HS-27A (cell line): ENCODE measurements around the gene CT45A5.
"Not testable (repeated sequence)": the region's sequence is repeated elsewhere in the genome, so short reads cannot be mapped to it uniquely, and the experiment has no call there.

Experiments used
- DNase-seq: peaks from one replicate; pipeline ENCODE4 v3.0.0-alpha.2; 2012; ENCODE audit warnings: low read depth, missing footprints

Gene CT45A5, protein sequence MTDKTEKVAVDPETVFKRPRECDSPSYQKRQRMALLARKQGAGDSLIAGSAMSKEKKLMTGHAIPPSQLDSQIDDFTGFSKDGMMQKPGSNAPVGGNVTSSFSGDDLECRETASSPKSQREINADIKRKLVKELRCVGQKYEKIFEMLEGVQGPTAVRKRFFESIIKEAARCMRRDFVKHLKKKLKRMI

DNA sequence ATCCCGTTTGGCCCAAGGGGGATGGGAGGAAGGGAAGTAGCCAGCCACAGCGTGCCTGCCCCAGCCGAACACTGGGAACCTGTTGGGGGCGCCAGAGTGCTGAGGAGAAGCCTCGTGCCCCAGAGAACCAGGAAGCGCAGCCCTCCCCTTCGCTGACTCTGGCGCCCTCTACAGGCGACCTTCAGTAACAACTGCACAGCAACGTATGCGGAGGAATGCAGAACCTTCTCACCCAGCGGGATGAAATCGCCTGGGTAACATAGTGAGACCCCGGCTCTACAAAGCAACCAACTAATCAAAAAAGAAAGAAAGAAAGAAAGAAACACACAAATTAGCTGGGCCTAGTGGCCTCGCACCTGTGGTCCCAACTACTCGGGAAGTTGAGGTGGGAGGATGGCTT, at the start of gene CT45A5:
Gene CT45A5, minus strand, starts transcription at position 101 of the 400 bp plus-strand sequence. CDS start 3,774 bp downstream, outside the sequence.
- not testable (repeated sequence) for DNase-seq

DNA sequence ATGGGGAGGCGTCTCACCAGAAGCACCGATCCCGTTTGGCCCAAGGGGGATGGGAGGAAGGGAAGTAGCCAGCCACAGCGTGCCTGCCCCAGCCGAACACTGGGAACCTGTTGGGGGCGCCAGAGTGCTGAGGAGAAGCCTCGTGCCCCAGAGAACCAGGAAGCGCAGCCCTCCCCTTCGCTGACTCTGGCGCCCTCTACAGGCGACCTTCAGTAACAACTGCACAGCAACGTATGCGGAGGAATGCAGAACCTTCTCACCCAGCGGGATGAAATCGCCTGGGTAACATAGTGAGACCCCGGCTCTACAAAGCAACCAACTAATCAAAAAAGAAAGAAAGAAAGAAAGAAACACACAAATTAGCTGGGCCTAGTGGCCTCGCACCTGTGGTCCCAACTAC, 34.6 kb upstream of the CT45A5 start, which contains the start of gene CT45A2:
Gene CT45A2, minus strand, starts transcription at position 101 of the 400 bp plus-strand sequence. CDS start 3,747 bp downstream, outside the sequence.
- not testable (repeated sequence) for DNase-seq

DNA sequence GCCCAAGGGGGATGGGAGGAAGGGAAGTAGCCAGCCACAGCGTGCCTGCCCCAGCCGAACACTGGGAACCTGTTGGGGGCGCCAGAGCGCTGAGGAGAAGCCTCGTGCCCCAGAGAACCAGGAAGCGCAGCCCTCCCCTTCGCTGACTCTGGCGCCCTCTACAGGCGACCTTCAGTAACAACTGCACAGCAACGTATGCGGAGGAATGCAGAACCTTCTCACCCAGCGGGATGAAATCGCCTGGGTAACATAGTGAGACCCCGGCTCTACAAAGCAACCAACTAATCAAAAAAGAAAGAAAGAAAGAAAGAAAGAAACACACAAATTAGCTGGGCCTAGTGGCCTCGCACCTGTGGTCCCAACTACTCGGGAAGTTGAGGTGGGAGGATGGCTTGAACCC, 17.4 kb upstream of the CT45A5 start, which contains the start of gene CT45A6:
Gene CT45A6, minus strand, starts transcription at position 101 of the 400 bp plus-strand sequence. CDS start 3,794 bp downstream, outside the sequence.
- DNase-seq: not testable (repeated sequence)

DNA sequence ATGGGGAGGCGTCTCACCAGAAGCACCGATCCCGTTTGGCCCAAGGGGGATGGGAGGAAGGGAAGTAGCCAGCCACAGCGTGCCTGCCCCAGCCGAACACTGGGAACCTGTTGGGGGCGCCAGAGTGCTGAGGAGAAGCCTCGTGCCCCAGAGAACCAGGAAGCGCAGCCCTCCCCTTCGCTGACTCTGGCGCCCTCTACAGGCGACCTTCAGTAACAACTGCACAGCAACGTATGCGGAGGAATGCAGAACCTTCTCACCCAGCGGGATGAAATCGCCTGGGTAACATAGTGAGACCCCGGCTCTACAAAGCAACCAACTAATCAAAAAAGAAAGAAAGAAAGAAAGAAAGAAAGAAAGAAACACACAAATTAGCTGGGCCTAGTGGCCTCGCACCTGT, 17.2 kb downstream of the CT45A5 start, which contains the start of gene CT45A3:
Gene CT45A3, minus strand, starts transcription at position 101 of the 400 bp plus-strand sequence. CDS start 3,747 bp downstream, outside the sequence.
- not testable (repeated sequence) for DNase-seq

DNA sequence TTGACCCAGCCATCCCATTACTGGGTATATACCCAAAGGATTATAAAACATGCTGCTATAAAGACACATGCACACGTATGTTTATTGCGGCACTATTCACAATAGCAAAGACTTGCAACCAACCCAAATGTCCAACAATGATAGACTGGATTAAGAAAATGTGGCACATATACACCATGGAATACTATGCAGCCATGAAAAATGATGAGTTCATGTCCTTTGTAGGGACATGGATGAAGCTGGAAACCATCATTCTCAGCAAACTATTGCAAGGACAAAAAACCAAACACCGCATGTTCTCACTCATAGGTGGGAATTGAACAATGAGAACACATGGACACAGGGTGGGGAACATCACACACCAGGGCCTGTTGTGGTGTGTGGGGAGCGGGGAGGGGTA, 40.6 kb downstream of the CT45A5 start:
- not testable (repeated sequence) for DNase-seq

DNA sequence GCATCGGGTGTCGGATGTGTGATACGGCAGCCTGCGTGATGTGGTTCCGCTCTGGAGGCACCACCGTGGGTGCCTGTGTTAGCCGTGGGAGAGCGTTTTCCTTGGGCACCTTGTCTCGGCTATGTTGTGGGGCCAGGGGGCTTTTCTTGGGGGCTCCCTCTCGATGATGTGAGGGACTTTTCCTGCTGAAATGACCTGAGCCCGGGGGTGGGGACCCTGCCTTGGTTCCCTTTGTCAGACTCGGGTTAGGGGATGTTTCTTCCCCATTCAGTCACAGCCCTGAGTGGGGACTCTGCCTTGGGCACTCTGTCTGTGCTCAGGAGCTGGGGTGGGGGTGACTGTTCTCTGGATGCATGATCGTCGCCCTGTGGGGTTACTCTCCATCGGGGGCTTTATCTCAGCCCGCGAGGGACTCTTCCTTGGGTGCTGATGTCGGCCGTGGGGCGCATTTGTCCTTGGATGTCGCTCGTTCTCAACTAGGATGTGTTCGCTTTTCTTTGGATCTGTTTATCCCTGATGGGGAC, 44.0 kb downstream of the CT45A5 start:
- DNase-seq: no peak

DNA sequence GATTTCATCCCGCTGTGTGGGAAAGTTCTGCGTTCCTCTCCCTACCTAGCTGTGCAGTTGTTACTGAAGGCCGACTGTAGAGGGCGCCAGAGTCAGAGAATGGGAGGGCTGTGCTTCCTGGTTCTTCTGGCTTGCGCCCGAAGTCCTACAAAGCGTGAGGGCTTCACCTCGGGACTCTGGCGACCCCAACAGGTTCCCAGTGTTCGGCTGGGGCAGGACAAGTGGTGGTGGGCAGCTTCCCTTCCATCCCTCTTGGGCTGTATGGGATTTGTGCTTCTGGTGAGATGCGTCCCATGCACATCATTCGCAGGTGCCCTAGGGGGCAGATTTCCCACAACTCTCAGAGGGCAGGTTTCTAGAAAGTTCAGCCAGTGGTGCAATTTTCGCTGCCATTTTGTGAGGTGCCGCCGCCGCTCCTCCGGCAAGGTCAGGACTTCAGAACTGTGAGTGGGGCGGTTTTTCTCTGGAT, 44.6 kb downstream of the CT45A5 start:
- no peak for DNase-seq

DNA sequence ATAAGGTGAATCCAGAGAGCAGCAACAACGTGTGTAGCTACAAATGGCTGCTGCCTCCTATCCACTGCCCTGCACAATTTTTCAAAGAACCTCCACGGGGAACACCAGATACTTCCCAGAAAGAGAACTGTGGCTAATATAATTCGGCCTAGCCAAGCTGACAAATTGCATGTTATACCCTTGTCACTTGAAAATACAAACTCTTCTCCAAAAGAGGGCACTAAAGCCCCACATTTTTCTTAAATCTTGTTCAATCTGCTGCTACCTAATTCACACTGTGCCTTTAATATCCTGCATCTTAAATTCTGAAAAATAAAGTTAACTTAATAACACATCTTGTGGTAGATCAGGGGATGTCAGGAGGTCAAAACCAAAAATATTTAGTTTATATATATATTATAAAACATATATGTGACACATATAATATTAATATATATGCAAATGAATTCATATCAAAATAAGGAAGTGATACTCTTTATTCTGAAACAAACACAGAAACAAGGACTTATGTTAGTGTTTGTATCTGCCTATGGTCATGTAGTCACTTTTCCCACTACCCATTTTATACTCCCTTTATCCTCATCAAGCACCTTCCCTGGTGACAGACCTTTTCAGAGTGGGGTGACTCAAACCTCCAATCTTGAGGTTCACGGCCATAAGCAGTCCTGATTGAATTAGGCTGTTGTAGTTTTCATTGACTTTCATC, 47.8 kb downstream of the CT45A5 start:
- DNase-seq: no peak

DNA sequence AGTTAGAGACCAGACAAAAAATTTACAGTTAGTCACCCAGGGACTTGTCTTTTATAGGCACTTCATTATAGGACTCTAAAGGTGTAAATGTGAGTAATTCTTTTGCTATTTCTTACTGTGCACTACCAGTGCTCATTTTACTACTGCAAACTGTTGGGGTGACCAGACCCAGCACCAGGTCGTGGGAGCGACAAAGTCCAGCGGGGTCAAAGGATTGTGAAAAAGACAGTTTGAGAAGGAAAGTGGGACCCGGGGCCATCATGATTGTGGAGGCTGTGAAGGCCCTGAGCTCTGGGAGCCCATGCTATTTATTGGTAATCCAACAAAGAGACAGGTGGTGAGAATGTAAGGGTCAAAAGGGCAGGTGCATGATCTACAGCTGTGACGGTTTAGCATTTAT, 50.6 kb downstream of the CT45A5 start:
- DNase-seq: not testable (repeated sequence)
